HG03064 (cell line): ENCODE measurements around the gene GFRA4.

Source experiments
- ATAC-seq: cut with Tn5 transposase; IDR thresholded peaks from one replicate; pipeline ENCODE4 v1.9.1; 2021; ENCODE audit warnings: low read depth; ENCODE audit not compliant: unreplicated experiment

GFRA4 gene

GRCh38 chr20:3658019-3658715, 5.0 kb downstream of the GFRA4 start:
- no peak for ATAC-seq

- no peak for ATAC-seq
Observed at GRCh38 chr20:3655131-3655405, 8.1 kb downstream of the GFRA4 start.

- no peak for ATAC-seq
Observed at GRCh38 chr20:3654326-3655130, 8.7 kb downstream of the GFRA4 start.

- ATAC-seq = no peak
Observed at GRCh38 chr20:3653921-3654320, 9.3 kb downstream of the GFRA4 start.

- no peak for ATAC-seq
Observed at GRCh38 chr20:3652676-3653596, 10.3 kb downstream of the GFRA4 start.

- ATAC-seq = no peak
Observed at GRCh38 chr20:3652221-3652620, 11.0 kb downstream of the GFRA4 start.

- no peak for ATAC-seq
Observed at GRCh38 chr20:3651204-3651962, 11.8 kb downstream of the GFRA4 start.

- ATAC-seq = no peak
Observed at GRCh38 chr20:3648951-3649350, 14.2 kb downstream of the GFRA4 start.

- no peak for ATAC-seq
Observed at GRCh38 chr20:3647473-3647872, 15.7 kb downstream of the GFRA4 start.

GRCh38 chr20:3646651-3647050, 16.5 kb downstream of the GFRA4 start:
- no peak for ATAC-seq

- no peak for ATAC-seq
Observed at GRCh38 chr20:3646067-3646440, 17.1 kb downstream of the GFRA4 start.

- no peak for ATAC-seq
Observed at GRCh38 chr20:3645309-3646066, 17.7 kb downstream of the GFRA4 start.

GRCh38 chr20:3640259-3640658, 22.9 kb downstream of the GFRA4 start:
- ATAC-seq = no peak

GRCh38 chr20:3635346-3635745, 27.9 kb downstream of the GFRA4 start:
- ATAC-seq = no peak

GRCh38 chr20:3633913-3634478, 29.2 kb downstream of the GFRA4 start:
- no peak for ATAC-seq

GRCh38 chr20:3632311-3633004, 30.7 kb downstream of the GFRA4 start:
- no peak for ATAC-seq

GRCh38 chr20:3631534-3631933, 31.7 kb downstream of the GFRA4 start:
- ATAC-seq = no peak

GRCh38 chr20:3630429-3630828, 32.8 kb downstream of the GFRA4 start:
- ATAC-seq = no peak

GRCh38 chr20:3629893-3630292, 33.3 kb downstream of the GFRA4 start:
- ATAC-seq = no peak
